ENCODE results near the gene CNPY3. TPM values are rescaled to one million over a fixed set of nuclear protein-coding genes. Genes with fewer than 3 reads are reported as not detected.
"Not testable (repeated sequence)": the region's sequence is repeated elsewhere in the genome, so short reads cannot be mapped to it uniquely, and the experiment has no call there.

CNPY3 gene
- total RNA-seq: 10 to 100 TPM; 37.6 to 41.0 TPM

- Mint-ChIP-seq H3K4me1 (ENCODE audit: low read depth) (peaks cover 40% of the 10 kb centered on the region), H3K27me3 (ENCODE audit: low read depth) (no peaks in the 10 kb centered on the region), H3K27ac (peak within 1 kb of the TSS; percentile 100), H3K9me3 (no peaks in the 10 kb centered on the region), H3K36me3 (ENCODE audit: low read depth) (peaks cover 21% of the 10 kb centered on the region), H3K4me3 (peak within 1 kb of the TSS; percentile 100)
- CTCF ChIA-PET: interaction anchor here (0.5 to 2.5 kb wide), 13 partner anchors 10 to 291 kb away, joined by 3 to 8 read pairs (median 4); partner anchors contain the start of gene PPP2R5D
- intact Hi-C loops (cut with micrococcal nuclease): loop anchor here (1.0 to 5.0 kb wide), 12 partner anchors 39 to 642 kb away; partner anchors contain the start of genes ABCC10, BICRAL, KLC4 and KLHDC3
- peak; percentile 98 for DNase-seq
These were observed at the start of gene CNPY3 for GRCh38 chr6:42928986-42929820. Gene CNPY3 (plus strand): TSS chr6:42929480. CDS start chr6:42929571, 91 bp downstream.

GRCh38 chr6:42880240-42880817, 49.0 kb upstream of the CNPY3 start:
- H3K9me3 Mint-ChIP-seq; intact Hi-C loops (cut with micrococcal nuclease); DNase-seq; H3K27me3 Mint-ChIP-seq (ENCODE audit: low read depth): not testable (repeated sequence)
- Mint-ChIP-seq H3K4me1 (ENCODE audit: low read depth) (peaks cover 26% of the 10 kb centered on the region), H3K4me3 (peak overlapping the region; percentile 98), H3K36me3 (ENCODE audit: low read depth) (peaks cover 39% of the 10 kb centered on the region), H3K27ac (peak overlapping the region; percentile 99)
- CTCF ChIA-PET: interaction anchor here (0.6 to 4.5 kb wide), 5 partner anchors 21 to 311 kb away, joined by 3 to 53 read pairs (median 3); no protein-coding TSS in a partner anchor

- Mint-ChIP-seq H3K4me1 (ENCODE audit: low read depth) (peaks cover 29% of the 10 kb centered on the region), H3K4me3 (peak overlapping the region; percentile 98), H3K27ac (peak overlapping the region; percentile 99), H3K36me3 (ENCODE audit: low read depth) (peaks cover 43% of the 10 kb centered on the region)
- H3K9me3 Mint-ChIP-seq; intact Hi-C loops (cut with micrococcal nuclease); DNase-seq; H3K27me3 Mint-ChIP-seq (ENCODE audit: low read depth): not testable (repeated sequence)
- CTCF ChIA-PET: interaction anchor here (0.6 to 1.1 kb wide), 5 partner anchors 20 to 311 kb away, joined by 3 to 5 read pairs (median 3); no protein-coding TSS in a partner anchor
These were observed 48.4 kb upstream of the CNPY3 start for GRCh38 chr6:42880871-42881270.

- Mint-ChIP-seq H3K4me3 (no peak overlapping the region), H3K9me3 (no peaks in the 10 kb centered on the region), H3K36me3 (ENCODE audit: low read depth) (peaks cover 53% of the 10 kb centered on the region), H3K27ac (no peak overlapping the region), H3K4me1 (ENCODE audit: low read depth) (peaks cover 53% of the 10 kb centered on the region), H3K27me3 (ENCODE audit: low read depth) (no peaks in the 10 kb centered on the region)
- intact Hi-C loops (cut with micrococcal nuclease): no loop called here
- DNase-seq: no peak
- CTCF ChIA-PET: interaction anchor here (1.0 kb wide), 1 partner anchor 225 kb away, joined by 5 read pairs; no protein-coding TSS in a partner anchor
These were observed 43.6 kb upstream of the CNPY3 start for GRCh38 chr6:42885702-42886101.

GRCh38 chr6:42888201-42888600, 41.1 kb upstream of the CNPY3 start:
- intact Hi-C loops (cut with micrococcal nuclease): not testable (repeated sequence)
- H3K27ac Mint-ChIP-seq: peak overlapping the region; percentile 53

GRCh38 chr6:42889815-42890214, 39.5 kb upstream of the CNPY3 start:
- no peaks in the 10 kb centered on the region for H3K27me3 Mint-ChIP-seq (ENCODE audit: low read depth)
- CTCF ChIA-PET: interaction anchor here (0.9 to 1.2 kb wide), 2 partner anchors 42 to 675 kb away, joined by 3 read pairs; no protein-coding TSS in a partner anchor
- peaks cover 33% of the 10 kb centered on the region for H3K4me1 Mint-ChIP-seq (ENCODE audit: low read depth)
- intact Hi-C loops (cut with micrococcal nuclease): loop anchor here (1.0 to 5.0 kb wide), 6 partner anchors 11 to 673 kb away; partner anchors contain the start of genes CNPY3, MRPS10, RPL7L1 and TBCC
- peak overlapping the region; percentile 95 for H3K27ac Mint-ChIP-seq
- no peaks in the 10 kb centered on the region for H3K9me3 Mint-ChIP-seq
- H3K4me3 Mint-ChIP-seq: peak overlapping the region; percentile 82
- DNase-seq: peak; percentile 43
- H3K36me3 Mint-ChIP-seq (ENCODE audit: low read depth): peaks cover 29% of the 10 kb centered on the region

More at GRCh38 chr6:42888201-42888600, 41.1 kb upstream of the CNPY3 start:
- CTCF ChIA-PET; H3K4me3 Mint-ChIP-seq; DNase-seq; H3K9me3 Mint-ChIP-seq; H3K27me3 Mint-ChIP-seq (ENCODE audit: low read depth): not testable (repeated sequence)
- H3K36me3 Mint-ChIP-seq (ENCODE audit: low read depth): peaks cover 43% of the 10 kb centered on the region
- H3K4me1 Mint-ChIP-seq (ENCODE audit: low read depth): peaks cover 48% of the 10 kb centered on the region

- Mint-ChIP-seq H3K4me1 (ENCODE audit: low read depth) (peaks cover 32% of the 10 kb centered on the region), H3K27me3 (ENCODE audit: low read depth) (no peaks in the 10 kb centered on the region), H3K27ac (peak overlapping the region; percentile 95), H3K9me3 (no peaks in the 10 kb centered on the region), H3K36me3 (ENCODE audit: low read depth) (peaks cover 23% of the 10 kb centered on the region), H3K4me3 (peak overlapping the region; percentile 82)
- CTCF ChIA-PET: interaction anchor here (0.6 to 3.5 kb wide), 6 partner anchors 8 to 676 kb away, joined by 3 to 14 read pairs (median 4); no protein-coding TSS in a partner anchor
- DNase-seq: peak; percentile 96
- intact Hi-C loops (cut with micrococcal nuclease): loop anchor here (1.0 to 5.0 kb wide), 6 partner anchors 11 to 673 kb away; partner anchors contain the start of genes CNPY3, MRPS10, RPL7L1 and TBCC
These were observed 38.7 kb upstream of the CNPY3 start for GRCh38 chr6:42890311-42891198.

GRCh38 chr6:42891199-42891722, 38.0 kb upstream of the CNPY3 start:
- peaks cover 25% of the 10 kb centered on the region for H3K4me1 Mint-ChIP-seq (ENCODE audit: low read depth)
- intact Hi-C loops (cut with micrococcal nuclease): loop anchor here (5.0 kb wide), 2 partner anchors 324 to 674 kb away; partner anchors contain the start of gene MRPS10

GRCh38 chr6:42894041-42894828, 35.0 kb upstream of the CNPY3 start:
- intact Hi-C loops (cut with micrococcal nuclease): loop anchor here (5.0 kb wide), 2 partner anchors 327 to 677 kb away; partner anchors contain the start of gene MRPS10
- not testable (repeated sequence) for H3K9me3 Mint-ChIP-seq; H3K27me3 Mint-ChIP-seq (ENCODE audit: low read depth); H3K4me3 Mint-ChIP-seq; H3K27ac Mint-ChIP-seq; DNase-seq; H3K36me3 Mint-ChIP-seq (ENCODE audit: low read depth)
- CTCF ChIA-PET: interaction anchor here (0.6 to 3.5 kb wide), 3 partner anchors 8 to 232 kb away, joined by 3 to 14 read pairs (median 4); no protein-coding TSS in a partner anchor
- peaks cover 15% of the 10 kb centered on the region for H3K4me1 Mint-ChIP-seq (ENCODE audit: low read depth)

More at GRCh38 chr6:42891199-42891722, 38.0 kb upstream of the CNPY3 start:
- no peak for DNase-seq
- H3K27me3 Mint-ChIP-seq (ENCODE audit: low read depth): no peaks in the 10 kb centered on the region
- H3K27ac Mint-ChIP-seq: peak overlapping the region; percentile 95
- CTCF ChIA-PET: interaction anchor here (0.7 to 3.5 kb wide), 6 partner anchors 9 to 252 kb away, joined by 3 to 14 read pairs (median 4); no protein-coding TSS in a partner anchor
- H3K4me3 Mint-ChIP-seq: peak overlapping the region; percentile 82
- H3K9me3 Mint-ChIP-seq: no peaks in the 10 kb centered on the region
- peaks cover 16% of the 10 kb centered on the region for H3K36me3 Mint-ChIP-seq (ENCODE audit: low read depth)

- H3K9me3 Mint-ChIP-seq: no peaks in the 10 kb centered on the region
- DNase-seq: no peak
- intact Hi-C loops (cut with micrococcal nuclease): no loop called here
- no peaks in the 10 kb centered on the region for H3K36me3 Mint-ChIP-seq (ENCODE audit: low read depth)
- H3K27ac Mint-ChIP-seq: no peak overlapping the region
- H3K27me3 Mint-ChIP-seq (ENCODE audit: low read depth): no peaks in the 10 kb centered on the region
- H3K4me1 Mint-ChIP-seq (ENCODE audit: low read depth): peaks cover 3% of the 10 kb centered on the region
- CTCF ChIA-PET: interaction anchor here (1.1 to 1.5 kb wide), 2 partner anchors 10 to 201 kb away, joined by 3 to 4 read pairs; no protein-coding TSS in a partner anchor
- no peak overlapping the region for H3K4me3 Mint-ChIP-seq
These were observed 33.0 kb upstream of the CNPY3 start for GRCh38 chr6:42896178-42896719.

Data from activated naive CD4-positive, alpha-beta T cell treated with anti-CD3 and anti-CD28 coated beads for 36 hours (primary cell).